K562 (cell line): ENCODE data around the gene ACOT7. TPM values are rescaled to one million over a fixed set of nuclear protein-coding genes. Genes with fewer than 3 reads are reported as not detected.

Experiments used
- ATF6 ChIP-seq: sonication (generic); formaldehyde crosslinking; IDR thresholded peaks from 2 replicates; pipeline ENCODE4 v1.4.0; 2020; ENCODE audit warnings: mild to moderate bottlenecking, missing genetic modification reagents
- CTCF ChIP-seq, 3 experiments: IDR thresholded peaks in 2 of 3; conservative IDR thresholded peaks in 1 of 3; 2 replicates each; pipeline ENCODE4 v1.5.1; 2011 to 2012; ENCODE audit warnings: low read length in 3 of 3, mild to moderate bottlenecking in 3 of 3, control low read depth in 2 of 3, improper control_type of control experiment in 1 of 3, inconsistent platforms in 1 of 3, low read depth in 1 of 3, mixed read lengths in 1 of 3, moderate library complexity in 1 of 3; ENCODE audit not compliant: insufficient read depth in 2 of 3
- EGR1 ChIP-seq: fragments of 450-650 bp; conservative IDR thresholded peaks from 2 replicates; pipeline ENCODE4 v1.6.1; 2017; ENCODE audit warnings: mild to moderate bottlenecking
- FOXJ3 ChIP-seq: sonication (generic); formaldehyde crosslinking; IDR thresholded peaks from 2 replicates; pipeline ENCODE4 v1.4.0; 2020; ENCODE audit warnings: mild to moderate bottlenecking, missing genetic modification reagents
- HDAC6 ChIP-seq: IDR thresholded peaks from 2 replicates; pipeline ENCODE4 v1.6.1; 2012; ENCODE audit warnings: low read depth, mild to moderate bottlenecking, control low read depth, inconsistent platforms, low read length, moderate library complexity
- KLF13 ChIP-seq: fragments of 450-650 bp; IDR thresholded peaks from 2 replicates; pipeline ENCODE4 v1.6.1; 2016; ENCODE audit warnings: missing genetic modification characterization, low read depth, mild to moderate bottlenecking, missing compliant biosample characterization, moderate library complexity, borderline replicate concordance
- MYC ChIP-seq, 2 experiments: fragments of 250-450 bp in 1 of 2; sonication (Bioruptor Pico) in 1 of 2; IDR thresholded peaks; 2 replicates each; pipeline versions ENCODE4 v1.5.1 to v1.6.1; 2012 to 2021; ENCODE audit warnings: low read depth in 2 of 2, borderline replicate concordance in 1 of 2, improper control_type of control experiment in 1 of 2, low read length in 1 of 2, mild to moderate bottlenecking in 1 of 2, moderate library complexity in 1 of 2
- PKNOX1 ChIP-seq: fragments of 450-650 bp; IDR thresholded peaks from 2 replicates; pipeline ENCODE4 v1.6.1; 2016
- PTRF ChIP-seq: fragments of 450-650 bp; IDR thresholded peaks from 2 replicates; pipeline ENCODE4 v1.6.1; 2016; ENCODE audit warnings: mild to moderate bottlenecking, missing genetic modification characterization, missing compliant biosample characterization
- UBTF ChIP-seq, 2 experiments: IDR thresholded peaks; 2 replicates each; pipeline ENCODE4 v1.6.1; 2012; ENCODE audit warnings: improper control_type of control experiment in 2 of 2, low read depth in 2 of 2, low read length in 2 of 2, borderline replicate concordance in 1 of 2
- VEZF1 ChIP-seq: fragments of 200-800 bp; sonication (Bioruptor generic); IDR thresholded peaks from 2 replicates; pipeline ENCODE4 v1.6.1; 2017; ENCODE audit warnings: missing genetic modification characterization, missing compliant biosample characterization
- ZFP1 ChIP-seq: fragments of 450-650 bp; formaldehyde crosslinking; IDR thresholded peaks from 2 replicates; pipeline ENCODE4 v1.4.0; 2020; ENCODE audit warnings: mild to moderate bottlenecking, mixed read lengths
- ZNF668 ChIP-seq: fragments of 250-450 bp; sonication (Bioruptor Pico); IDR thresholded peaks from 2 replicates; pipeline ENCODE4 v1.8.0; 2022; ENCODE audit warnings: mild to moderate bottlenecking, inconsistent platforms
- ZNF766 ChIP-seq: fragments of 200-800 bp; sonication (Bioruptor generic); conservative IDR thresholded peaks from 2 replicates; pipeline ENCODE4 v1.6.1; 2016; ENCODE audit warnings: missing genetic modification characterization, missing compliant biosample characterization
- polyA plus RNA-seq, 8 experiments: library from polyadenylated mRNA; depleted of rRNA in 4 of 8; stranded (reverse) in 5 of 8; unstranded in 3 of 8; fragments of >200 nt; fragmentation: Nextera tagmentation in 2 of 8; fragmentation: Illumina TruSeq in 1 of 8; extraction: Ambion mirVana in 2 of 8; extraction: Trizol in 1 of 8; gene quantifications; 2 replicates each; pipeline versions ENCODE4 v1.2.1 to v1.2.3, GENCODE V29; 2011 to 2014; ENCODE audit warnings: inconsistent platforms in 1 of 8, missing spikeins in 1 of 8
- total RNA-seq, 7 experiments: library from RNA; depleted of rRNA in 6 of 7; stranded (reverse); fragments of >200 nt in 6 of 7; fragmentation: Illumina TruSeq in 2 of 7; extraction: Trizol in 2 of 7; gene quantifications; 2 replicates each; pipeline versions ENCODE4 v1.2.1 to v1.2.3, GENCODE V29; 2011 to 2021; ENCODE audit warnings: low replicate concordance in 1 of 7

ACOT7 gene
- total and polyA plus RNA-seq, 9 of the 15 experiments (the other 6 are each of a cell fraction or from before 2014, with no cell fraction given), result 7.0 to 92.6 (median 37.2) TPM

GRCh38 chr1:6248932-6249738 lies 144.4 kb downstream of the ACOT7 start (continued):
- TF ChIP-seq UBTF (IDR thresholded peaks at IDR 0.05; ENCODE audit: borderline replicate concordance in 1 of 2, low read depth in 2 of 2, low read length in 2 of 2), result 0 out of 4 replicates have a peak, but pooled peaks of 1 of the 2 experiments have one; percentile 39
- peak; percentile 46; the same call in 1 of the 2 replicates for TF ChIP-seq KLF13
- peak; percentile 48 for TF ChIP-seq VEZF1 (CRISPR knock-in tag)
- TF ChIP-seq ZNF668, result no peak
- no peak for TF ChIP-seq PTRF (tag)
- peak; percentile 73 for TF ChIP-seq EGR1
- no peak for TF ChIP-seq ATF6
- TF ChIP-seq HDAC6, result peak; percentile 48; the same call in 1 of the 2 replicates
- no peak for TF ChIP-seq FOXJ3 (CRISPR knock-in tag)
- TF ChIP-seq CTCF (IDR thresholded peaks at IDR 0.05 in 2 of 3, conservative IDR thresholded peaks at IDR 0.05 in 1 of 3; ENCODE audit: insufficient read depth in 2 of 3, low read depth in 1 of 3, low read length in 3 of 3), result peak in 2 of 3 experiments; percentile 14 to 19; a peak in 1 of 6 replicates
- peak; percentile 47 for TF ChIP-seq PKNOX1
- TF ChIP-seq MYC (IDR thresholded peaks at IDR 0.05; ENCODE audit: low read depth, low read length), result no peak
- TF ChIP-seq MYC (CRISPR knock-in tag; IDR thresholded peaks at IDR 0.05; ENCODE audit: borderline replicate concordance, low read depth), result no peak
- no peak for TF ChIP-seq ZNF766 (CRISPR knock-in tag)
- TF ChIP-seq ZFP1, result no peak
